HepG2 (cell line): ENCODE results near the gene DHX58. TPM values are rescaled to one million over a fixed set of nuclear protein-coding genes. Genes with fewer than 3 reads are reported as not detected.

ENCODE experiments used
- AHR ChIP-seq: IDR thresholded peaks from 2 replicates; pipeline ENCODE4 v1.6.1; 2018; ENCODE audit warnings: missing genetic modification reagents, missing compliant biosample characterization
- FOXJ3 ChIP-seq: sonication (generic); formaldehyde crosslinking; IDR thresholded peaks from 2 replicates; pipeline ENCODE4 v1.4.0; 2020; ENCODE audit warnings: missing genetic modification reagents, mild to moderate bottlenecking, borderline replicate concordance
- HNF4G ChIP-seq, 2 experiments: sonication (generic) in 1 of 2; formaldehyde crosslinking in 1 of 2; IDR thresholded peaks; 2 replicates each; pipeline versions ENCODE4 v1.4.0 to v1.6.1; 2011 to 2020; ENCODE audit warnings: borderline replicate concordance in 2 of 2, low read depth in 2 of 2, mild to moderate bottlenecking in 2 of 2, low read length in 1 of 2, missing genetic modification reagents in 1 of 2, moderate library complexity in 1 of 2
- MBD4 ChIP-seq: IDR thresholded peaks from 2 replicates; pipeline ENCODE4 v1.6.1; 2012; ENCODE audit warnings: low read length, inconsistent platforms, borderline replicate concordance
- MLX ChIP-seq: IDR thresholded peaks from 2 replicates; pipeline ENCODE4 v1.6.1; 2016
- PHF20 ChIP-seq: sonication (generic); formaldehyde crosslinking; IDR thresholded peaks from 2 replicates; pipeline ENCODE4 v1.5.0; 2020; ENCODE audit warnings: mild to moderate bottlenecking, missing genetic modification reagents
- RARG ChIP-seq: sonication (generic); formaldehyde crosslinking; IDR thresholded peaks from 2 replicates; pipeline ENCODE4 v1.4.0; 2020; ENCODE audit warnings: low read depth, mild to moderate bottlenecking, missing genetic modification reagents
- SRSF1 ChIP-seq: fragments of 200-400 bp; formaldehyde crosslinking; optimal IDR thresholded peaks from 2 replicates; pipeline ENCODE3; 2017; ENCODE audit warnings: mild to moderate bottlenecking, low read depth, low read length, moderate library complexity
- TAF15 ChIP-seq: fragments of 200-400 bp; formaldehyde crosslinking; IDR thresholded peaks from one replicate; pipeline ENCODE4 v1.6.1; 2018; ENCODE audit warnings: mild to moderate bottlenecking, low read depth, low read length; ENCODE audit not compliant: poor library complexity, severe bottlenecking
- ZFP36L2 ChIP-seq: sonication (generic); formaldehyde crosslinking; IDR thresholded peaks from 2 replicates; pipeline ENCODE4 v1.4.0; 2020; ENCODE audit warnings: missing genetic modification reagents
- ZNF280D ChIP-seq: sonication (generic); formaldehyde crosslinking; IDR thresholded peaks from 2 replicates; pipeline ENCODE4 v1.5.1; 2020; ENCODE audit warnings: mild to moderate bottlenecking, missing genetic modification reagents
- ZNF317 ChIP-seq: sonication (generic); formaldehyde crosslinking; IDR thresholded peaks from 2 replicates; pipeline ENCODE4 v1.5.0; 2020; ENCODE audit warnings: mild to moderate bottlenecking, missing genetic modification reagents
- ZNF777 ChIP-seq: sonication (generic); formaldehyde crosslinking; IDR thresholded peaks from 2 replicates; pipeline ENCODE4 v1.4.0; 2020; ENCODE audit warnings: missing genetic modification reagents
- polyA plus RNA-seq, 8 experiments: library from polyadenylated mRNA; depleted of rRNA in 3 of 8; stranded (reverse) in 7 of 8; unstranded in 1 of 8; fragments of >200 nt; fragmentation: Illumina TruSeq in 4 of 8; extraction: Trizol in 4 of 8; gene quantifications; 2 replicates each; pipeline versions ENCODE4 v1.2.1 to v1.2.3, GENCODE V29; 2011 to 2016; ENCODE audit warnings: low read depth in 4 of 8, missing spikeins in 1 of 8, mixed read lengths in 1 of 8; ENCODE audit not compliant: insufficient read depth in 1 of 8
- total RNA-seq, 5 experiments: library from RNA; depleted of rRNA; stranded (reverse); fragments of >200 nt; fragmentation: Illumina TruSeq; extraction: Trizol; gene quantifications; 2 replicates each; pipeline ENCODE4 v1.2.3, GENCODE V29; 2016; ENCODE audit warnings: low read depth in 1 of 5
- TF ChIP-seq, protein P1 (sequence below): sonication (generic); formaldehyde crosslinking; IDR thresholded peaks from 2 replicates; pipeline ENCODE4 v1.8.1; 2022; ENCODE audit warnings: mild to moderate bottlenecking, missing genetic modification reagents
- TF ChIP-seq, protein P2 (sequence below): sonication (generic); formaldehyde crosslinking; IDR thresholded peaks from 2 replicates; pipeline ENCODE4 v1.4.0; 2020; ENCODE audit warnings: missing genetic modification reagents
- TF ChIP-seq, protein P3 (sequence below): sonication (generic); formaldehyde crosslinking; IDR thresholded peaks from 2 replicates; pipeline ENCODE4 v1.8.1; 2022; ENCODE audit warnings: low read depth, mild to moderate bottlenecking, missing genetic modification reagents
- TF ChIP-seq, protein P4 (sequence below): sonication (generic); formaldehyde crosslinking; IDR thresholded peaks from 2 replicates; pipeline ENCODE4 v1.8.0; 2022; ENCODE audit warnings: mild to moderate bottlenecking, missing genetic modification reagents, moderate library complexity

Gene DHX58
- total and polyA plus RNA-seq, 2 of the 13 experiments (the other 11 are each of a cell fraction or from before 2014, with no cell fraction given): 6.7 to 7.8 TPM

GRCh38 chr17:42087736-42088705 is 24.5 kb downstream of the DHX58 start (continued):
- TF ChIP-seq HNF4G (IDR thresholded peaks at IDR 0.05; ENCODE audit: borderline replicate concordance, low read depth, low read length): peak; percentile 47; the same call in 1 of the 2 replicates
- TF ChIP-seq HNF4G (CRISPR knock-in tag; IDR thresholded peaks at IDR 0.05; ENCODE audit: borderline replicate concordance, low read depth): no peak
- TF ChIP-seq, protein P1, sequence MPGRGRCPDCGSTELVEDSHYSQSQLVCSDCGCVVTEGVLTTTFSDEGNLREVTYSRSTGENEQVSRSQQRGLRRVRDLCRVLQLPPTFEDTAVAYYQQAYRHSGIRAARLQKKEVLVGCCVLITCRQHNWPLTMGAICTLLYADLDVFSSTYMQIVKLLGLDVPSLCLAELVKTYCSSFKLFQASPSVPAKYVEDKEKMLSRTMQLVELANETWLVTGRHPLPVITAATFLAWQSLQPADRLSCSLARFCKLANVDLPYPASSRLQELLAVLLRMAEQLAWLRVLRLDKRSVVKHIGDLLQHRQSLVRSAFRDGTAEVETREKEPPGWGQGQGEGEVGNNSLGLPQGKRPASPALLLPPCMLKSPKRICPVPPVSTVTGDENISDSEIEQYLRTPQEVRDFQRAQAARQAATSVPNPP (CRISPR knock-in tag): no peak
- TF ChIP-seq FOXJ3 (CRISPR knock-in tag): peak; percentile 86
- 0 out of 2 replicates have a peak, but pooled peaks have one; percentile 24 for TF ChIP-seq AHR
- TF ChIP-seq ZNF280D (CRISPR knock-in tag): peak; percentile 60; the same call in 1 of the 2 replicates
- no peak for TF ChIP-seq MBD4
- TF ChIP-seq, protein P2, sequence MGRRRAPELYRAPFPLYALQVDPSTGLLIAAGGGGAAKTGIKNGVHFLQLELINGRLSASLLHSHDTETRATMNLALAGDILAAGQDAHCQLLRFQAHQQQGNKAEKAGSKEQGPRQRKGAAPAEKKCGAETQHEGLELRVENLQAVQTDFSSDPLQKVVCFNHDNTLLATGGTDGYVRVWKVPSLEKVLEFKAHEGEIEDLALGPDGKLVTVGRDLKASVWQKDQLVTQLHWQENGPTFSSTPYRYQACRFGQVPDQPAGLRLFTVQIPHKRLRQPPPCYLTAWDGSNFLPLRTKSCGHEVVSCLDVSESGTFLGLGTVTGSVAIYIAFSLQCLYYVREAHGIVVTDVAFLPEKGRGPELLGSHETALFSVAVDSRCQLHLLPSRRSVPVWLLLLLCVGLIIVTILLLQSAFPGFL (CRISPR knock-in tag): no peak
- no peak for TF ChIP-seq RARG (CRISPR knock-in tag)
- TF ChIP-seq, protein P3, sequence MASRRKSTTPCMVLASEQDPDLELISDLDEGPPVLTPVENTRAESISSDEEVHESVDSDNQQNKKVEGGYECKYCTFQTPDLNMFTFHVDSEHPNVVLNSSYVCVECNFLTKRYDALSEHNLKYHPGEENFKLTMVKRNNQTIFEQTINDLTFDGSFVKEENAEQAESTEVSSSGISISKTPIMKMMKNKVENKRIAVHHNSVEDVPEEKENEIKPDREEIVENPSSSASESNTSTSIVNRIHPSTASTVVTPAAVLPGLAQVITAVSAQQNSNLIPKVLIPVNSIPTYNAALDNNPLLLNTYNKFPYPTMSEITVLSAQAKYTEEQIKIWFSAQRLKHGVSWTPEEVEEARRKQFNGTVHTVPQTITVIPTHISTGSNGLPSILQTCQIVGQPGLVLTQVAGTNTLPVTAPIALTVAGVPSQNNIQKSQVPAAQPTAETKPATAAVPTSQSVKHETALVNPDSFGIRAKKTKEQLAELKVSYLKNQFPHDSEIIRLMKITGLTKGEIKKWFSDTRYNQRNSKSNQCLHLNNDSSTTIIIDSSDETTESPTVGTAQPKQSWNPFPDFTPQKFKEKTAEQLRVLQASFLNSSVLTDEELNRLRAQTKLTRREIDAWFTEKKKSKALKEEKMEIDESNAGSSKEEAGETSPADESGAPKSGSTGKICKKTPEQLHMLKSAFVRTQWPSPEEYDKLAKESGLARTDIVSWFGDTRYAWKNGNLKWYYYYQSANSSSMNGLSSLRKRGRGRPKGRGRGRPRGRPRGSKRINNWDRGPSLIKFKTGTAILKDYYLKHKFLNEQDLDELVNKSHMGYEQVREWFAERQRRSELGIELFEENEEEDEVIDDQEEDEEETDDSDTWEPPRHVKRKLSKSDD (CRISPR knock-in tag): no peak
- TF ChIP-seq TAF15: peak; percentile 89
- TF ChIP-seq, protein P4, sequence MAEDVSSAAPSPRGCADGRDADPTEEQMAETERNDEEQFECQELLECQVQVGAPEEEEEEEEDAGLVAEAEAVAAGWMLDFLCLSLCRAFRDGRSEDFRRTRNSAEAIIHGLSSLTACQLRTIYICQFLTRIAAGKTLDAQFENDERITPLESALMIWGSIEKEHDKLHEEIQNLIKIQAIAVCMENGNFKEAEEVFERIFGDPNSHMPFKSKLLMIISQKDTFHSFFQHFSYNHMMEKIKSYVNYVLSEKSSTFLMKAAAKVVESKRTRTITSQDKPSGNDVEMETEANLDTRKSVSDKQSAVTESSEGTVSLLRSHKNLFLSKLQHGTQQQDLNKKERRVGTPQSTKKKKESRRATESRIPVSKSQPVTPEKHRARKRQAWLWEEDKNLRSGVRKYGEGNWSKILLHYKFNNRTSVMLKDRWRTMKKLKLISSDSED (CRISPR knock-in tag): no peak
- 0 out of 2 replicates have a peak, but pooled peaks have one; percentile 17 for TF ChIP-seq PHF20 (CRISPR knock-in tag)
- TF ChIP-seq ZNF317: no peak
- no peak for TF ChIP-seq ZFP36L2
- peak; percentile 51; the same call in 1 of the 2 replicates for TF ChIP-seq ZNF777 (CRISPR knock-in tag)
- TF ChIP-seq MLX (CRISPR knock-in tag): peak; percentile 67; the same call in 1 of the 2 replicates
- TF ChIP-seq SRSF1: no peak
